Osteoblast (primary cell): ENCODE measurements around the gene BORCS8. TPM values are rescaled to one million over a fixed set of nuclear protein-coding genes. Genes with fewer than 3 reads are reported as not detected.

Experiments
- DNase-seq: peaks from one replicate; pipeline ENCODE4 v3.0.0; 2011; ENCODE audit warnings: low spot score, mixed read lengths; ENCODE audit not compliant: insufficient read length; ENCODE audit errors: missing footprints
- H2AFZ ChIP-seq: 2 replicates; pipeline ENCODE4 v1.6.0; 2011; ENCODE audit warnings: mild to moderate bottlenecking, low read length
- H3K27ac ChIP-seq: 2 replicates; pipeline ENCODE4 v1.5.1; 2011; ENCODE audit warnings: mild to moderate bottlenecking, low read depth, low read length, moderate library complexity
- H3K27me3 ChIP-seq: 2 replicates; pipeline ENCODE4 v1.6.0; 2012; ENCODE audit warnings: mild to moderate bottlenecking, control low read depth, inconsistent platforms, low read length, moderate library complexity; ENCODE audit not compliant: insufficient read depth
- H3K36me3 ChIP-seq: 2 replicates; pipeline ENCODE4 v1.5.1; 2011; ENCODE audit warnings: mild to moderate bottlenecking, low read length, control low read depth, moderate library complexity; ENCODE audit not compliant: insufficient read depth
- H3K4me1 ChIP-seq: 2 replicates; pipeline ENCODE4 v1.5.1; 2011; ENCODE audit warnings: mild to moderate bottlenecking, low read length, control low read depth, moderate library complexity; ENCODE audit not compliant: insufficient read depth
- H3K4me2 ChIP-seq: 2 replicates; pipeline ENCODE4 v1.6.0; 2011; ENCODE audit warnings: mild to moderate bottlenecking, low read length; ENCODE audit not compliant: insufficient read depth
- H3K4me3 ChIP-seq: fragments of 200-600 bp; sonication (generic); 3 replicates; pipeline ENCODE4 v1.5.1; 2012; ENCODE audit warnings: mild to moderate bottlenecking, low read length, inconsistent platforms; ENCODE audit not compliant: insufficient read depth
- H3K79me2 ChIP-seq: 2 replicates; pipeline ENCODE4 v1.6.0; 2012; ENCODE audit warnings: mild to moderate bottlenecking, low read length, control low read depth, inconsistent platforms; ENCODE audit not compliant: insufficient read depth
- H3K9me3 ChIP-seq: 2 replicates; pipeline ENCODE4 v1.5.1; 2011; ENCODE audit warnings: low read depth, low read length, control low read depth
- H4K20me1 ChIP-seq: 2 replicates; pipeline ENCODE4 v1.6.0; 2012; ENCODE audit warnings: mild to moderate bottlenecking, low read length, control low read depth; ENCODE audit not compliant: insufficient read depth
- CTCF ChIP-seq: IDR thresholded peaks from 2 replicates; pipeline ENCODE4 v1.5.1; 2011; ENCODE audit warnings: mild to moderate bottlenecking, low read depth, low read length, moderate library complexity; ENCODE audit errors: extremely low read depth
- total RNA-seq: library from RNA; depleted of rRNA; stranded (reverse); fragments of >200 nt; gene quantifications from 2 replicates; pipeline ENCODE4 v1.2.3, GENCODE V29; 2012

BORCS8 gene
- total RNA-seq, 1 donor: 17.4 TPM

DNA sequence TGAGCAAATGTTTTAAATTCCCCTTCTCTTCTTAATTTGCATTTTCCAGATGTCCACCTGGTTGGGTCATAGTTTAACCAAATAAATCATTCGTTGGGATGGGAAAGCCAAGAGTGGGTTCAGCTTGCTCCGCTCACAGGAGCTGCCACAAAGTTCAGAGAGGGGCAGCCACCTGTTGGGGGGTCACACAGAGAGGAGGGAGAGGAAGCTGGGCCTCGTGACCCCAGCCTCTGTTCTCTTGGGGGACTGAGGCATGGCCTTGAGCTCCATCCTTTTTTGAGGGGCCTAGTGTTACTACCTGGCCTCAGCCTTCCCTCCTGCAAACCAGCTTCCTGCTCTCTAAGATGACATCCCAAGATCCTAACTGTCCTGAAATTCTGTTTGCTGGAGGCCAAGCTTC is 24.3 kb downstream of the BORCS8 start:
- H3K36me3 ChIP-seq: no peaks in the 10 kb centered on the region
- no peak overlapping the region for H3K4me3 ChIP-seq
- H3K79me2 ChIP-seq: no peaks in the 10 kb centered on the region

DNA sequence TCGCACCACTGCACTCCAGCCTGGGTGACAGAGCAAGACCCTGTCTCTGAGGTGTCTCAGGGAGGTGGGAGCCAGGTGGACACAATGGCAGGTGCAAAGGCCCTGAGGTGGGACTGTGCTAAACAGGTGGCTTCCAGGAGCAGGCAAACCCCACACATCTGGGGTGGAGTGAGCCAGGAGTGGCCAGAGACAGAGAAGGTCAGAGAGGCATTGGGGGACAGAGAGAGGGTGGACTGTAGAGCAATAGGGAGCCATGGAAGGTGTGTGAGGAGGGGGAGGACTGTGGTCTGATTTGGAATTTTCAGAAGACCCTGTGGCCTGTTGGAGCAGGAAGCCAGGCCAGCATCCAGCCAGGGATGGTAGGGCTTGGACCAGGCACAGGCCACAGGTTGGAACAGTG is 26.6 kb downstream of the BORCS8 start:
- Histone ChIP-seq H3K36me3 (no peaks in the 10 kb centered on the region), H3K79me2 (no peaks in the 10 kb centered on the region), H4K20me1 (no peaks in the 10 kb centered on the region), H2AFZ (no peak overlapping the region), H3K4me2 (no peak overlapping the region), H3K9me3 (no peaks in the 10 kb centered on the region), H3K4me1 (no peaks in the 10 kb centered on the region), H3K27me3 (no peaks in the 10 kb centered on the region), H3K27ac (no peak overlapping the region), H3K4me3 (no peak overlapping the region)
- peak; percentile 25 for DNase-seq
- no peak for TF ChIP-seq CTCF

More for the DNA sequence above, 24.3 kb downstream of the BORCS8 start:
- DNase-seq: peak; percentile 3
- Histone ChIP-seq H2AFZ (no peak overlapping the region), H3K27me3 (no peaks in the 10 kb centered on the region), H3K27ac (no peak overlapping the region), H4K20me1 (peaks cover 3% of the 10 kb centered on the region), H3K4me2 (no peak overlapping the region), H3K9me3 (no peaks in the 10 kb centered on the region), H3K4me1 (peaks cover 10% of the 10 kb centered on the region)
- no peak for TF ChIP-seq CTCF

DNA sequence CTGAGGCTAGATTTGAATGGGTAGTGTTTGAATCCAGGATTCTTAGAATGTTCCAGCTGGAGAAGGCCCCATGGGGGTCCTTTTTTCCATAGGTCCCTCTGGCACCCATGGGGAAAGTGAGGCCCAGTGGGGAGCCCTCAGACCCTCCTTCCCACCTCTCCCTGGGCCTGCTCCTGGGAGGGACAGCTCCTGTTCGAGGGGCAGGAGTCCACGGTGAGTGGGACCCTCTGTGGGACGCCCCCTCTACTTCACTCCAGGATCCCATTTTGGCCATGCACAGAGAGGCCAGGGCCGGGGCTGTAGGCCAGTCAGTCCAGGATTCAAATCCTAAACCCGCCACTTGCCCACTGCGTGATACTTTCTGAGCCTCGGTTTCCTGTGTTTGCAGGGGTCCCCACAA is 29.5 kb downstream of the BORCS8 start:
- no peaks in the 10 kb centered on the region for H3K4me1 ChIP-seq
- H3K4me2 ChIP-seq: no peak overlapping the region
- no peaks in the 10 kb centered on the region for H4K20me1 ChIP-seq
- TF ChIP-seq CTCF: no peak
- DNase-seq: peak; percentile 62
- no peaks in the 10 kb centered on the region for H3K36me3 ChIP-seq
- H3K9me3 ChIP-seq: no peaks in the 10 kb centered on the region
- no peak overlapping the region for H3K4me3 ChIP-seq
- H2AFZ ChIP-seq: no peak overlapping the region
- H3K27me3 ChIP-seq: no peaks in the 10 kb centered on the region
- no peaks in the 10 kb centered on the region for H3K79me2 ChIP-seq
- no peak overlapping the region for H3K27ac ChIP-seq

DNA sequence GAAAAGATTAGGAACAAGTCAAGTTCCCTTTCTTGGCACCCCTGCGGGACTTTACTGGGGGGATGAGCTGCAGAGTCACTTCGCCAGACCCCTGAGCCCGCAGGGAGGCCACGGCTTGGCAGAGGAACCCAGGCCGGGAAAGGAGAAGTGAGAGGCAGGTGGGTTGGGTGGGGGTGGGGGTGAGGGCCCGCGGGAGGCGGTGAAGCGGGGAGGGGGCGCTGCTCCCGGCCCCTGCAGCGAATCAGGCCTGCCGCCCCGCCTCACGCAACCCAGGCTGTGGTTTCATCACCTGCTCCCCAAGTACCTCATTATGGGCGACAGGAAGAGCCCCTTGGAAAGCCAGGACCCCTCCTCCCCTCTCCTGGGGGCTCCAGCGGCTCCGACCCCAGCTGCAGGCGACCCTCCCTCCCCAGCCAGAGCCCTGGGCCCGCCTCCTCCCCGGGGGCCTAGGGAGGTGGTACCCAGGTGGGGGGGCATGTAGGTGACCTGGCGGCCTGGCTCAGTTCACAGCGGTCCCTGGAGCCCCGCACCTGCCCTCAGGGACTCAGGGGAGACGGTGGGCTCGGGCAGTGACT is 31.4 kb downstream of the BORCS8 start:
- no peaks in the 10 kb centered on the region for H3K4me1 ChIP-seq
- peak; percentile 35 for DNase-seq
- TF ChIP-seq CTCF: no peak
- no peaks in the 10 kb centered on the region for H3K27me3 ChIP-seq
- no peaks in the 10 kb centered on the region for H3K9me3 ChIP-seq
- H2AFZ ChIP-seq: no peak overlapping the region
- H3K79me2 ChIP-seq: no peaks in the 10 kb centered on the region
- no peak overlapping the region for H3K4me2 ChIP-seq
- no peaks in the 10 kb centered on the region for H4K20me1 ChIP-seq
- H3K4me3 ChIP-seq: no peak overlapping the region
- no peaks in the 10 kb centered on the region for H3K36me3 ChIP-seq
- H3K27ac ChIP-seq: no peak overlapping the region
